Fibroblast of the aortic adventitia (primary cell): Measurements from ENCODE around the gene RAB11B. TPM values are rescaled to one million over a fixed set of nuclear protein-coding genes. Genes with fewer than 3 reads are reported as not detected.
"Not testable (repeated sequence)": the region's sequence is repeated elsewhere in the genome, so short reads cannot be mapped to it uniquely, and the experiment has no call there.

Experiments
- DNase-seq: peaks from one replicate; pipeline ENCODE4 v3.0.0-alpha.2; 2010; ENCODE audit warnings: low read depth
- H3K4me3 ChIP-seq: 2 replicates; pipeline ENCODE4 v1.5.1; 2011; ENCODE audit warnings: low read depth, mild to moderate bottlenecking, control low read depth, low read length, moderate library complexity
- CTCF ChIP-seq: IDR thresholded peaks from 2 replicates; pipeline ENCODE4 v1.5.1; 2011; ENCODE audit warnings: mild to moderate bottlenecking, low read length, control low read depth, inconsistent platforms; ENCODE audit not compliant: insufficient read depth
- total RNA-seq: library from RNA; depleted of rRNA; stranded (reverse); fragments of >200 nt; gene quantifications from 2 replicates; pipeline ENCODE4 v1.2.3, GENCODE V29; 2012; ENCODE audit warnings: low replicate concordance

The RAB11B gene
- 6.3 and 15.7 TPM in 2 replicates for total RNA-seq

GRCh38 chr19:8389891-8390616 lies at the start of gene RAB11B:
RAB11B (plus strand) TSS chr19:8390360; CDS start chr19:8390417, 57 bp downstream.
- no peak for TF ChIP-seq CTCF
- H3K4me3 ChIP-seq, result peak within 1 kb of the TSS; percentile 80
- DNase-seq, result peak; percentile 100

GRCh38 chr19:8341504-8341903 lies 48.7 kb upstream of the RAB11B start:
- not testable (repeated sequence) for H3K4me3 ChIP-seq, DNase-seq

- DNase-seq, result no peak
- TF ChIP-seq CTCF, result no peak
- no peak overlapping the region for H3K4me3 ChIP-seq
These were observed 47.9 kb upstream of the RAB11B start for GRCh38 chr19:8342316-8342683.

- no peak for TF ChIP-seq CTCF
- DNase-seq, result peak; percentile 87
- peak within 1 kb of the TSS; percentile 37 for H3K4me3 ChIP-seq
These were observed 47.3 kb upstream of the RAB11B start, which contains the start of gene KANK3 for GRCh38 chr19:8342684-8343482. KANK3 (minus strand) TSS chr19:8343262; CDS start chr19:8337828, 5,434 bp downstream.

- TF ChIP-seq CTCF, result no peak
- no peak overlapping the region for H3K4me3 ChIP-seq
- no peak for DNase-seq
These were observed 46.7 kb upstream of the RAB11B start for GRCh38 chr19:8343483-8343844.

- not testable (repeated sequence) for DNase-seq, H3K4me3 ChIP-seq
These were observed 40.4 kb upstream of the RAB11B start for GRCh38 chr19:8349629-8350372.

GRCh38 chr19:8352134-8352827 lies 37.9 kb upstream of the RAB11B start:
- no peak for TF ChIP-seq CTCF
- H3K4me3 ChIP-seq, result peak overlapping the region; percentile 17
- DNase-seq, result peak; percentile 22

GRCh38 chr19:8352845-8353244 lies 37.3 kb upstream of the RAB11B start:
- not testable (repeated sequence) for H3K4me3 ChIP-seq, DNase-seq
